GM21528 (cell line): ENCODE data around the gene HSPA12B.
"Not testable (repeated sequence)": the region's sequence is repeated elsewhere in the genome, so short reads cannot be mapped to it uniquely, and the experiment has no call there.

Experiments
- ATAC-seq: cut with Tn5 transposase; IDR thresholded peaks from one replicate; pipeline ENCODE4 v1.9.1; 2021; ENCODE audit warnings: mild to moderate bottlenecking, moderate library complexity; ENCODE audit not compliant: unreplicated experiment, low FRiP score

The HSPA12B gene

GRCh38 chr20:3784216-3784853, 51.9 kb downstream of the HSPA12B start:
- ATAC-seq = no peak

GRCh38 chr20:3784863-3785239, 52.4 kb downstream of the HSPA12B start:
- no peak for ATAC-seq

- no peak for ATAC-seq
These were observed 53.0 kb downstream of the HSPA12B start for GRCh38 chr20:3785240-3786125.

GRCh38 chr20:3786126-3786484, 53.6 kb downstream of the HSPA12B start:
- peak; percentile 10 for ATAC-seq

- ATAC-seq = peak; percentile 71
These were observed 54.3 kb downstream of the HSPA12B start, which contains the start of gene CENPB for GRCh38 chr20:3786665-3787323. Gene CENPB, minus strand, starts transcription at chr20:3786740. Its CDS starts 257 bp downstream, at chr20:3786483.

GRCh38 chr20:3787324-3788014, 55.0 kb downstream of the HSPA12B start:
- no peak for ATAC-seq

GRCh38 chr20:3788685-3789155, 56.2 kb downstream of the HSPA12B start:
- no peak for ATAC-seq

GRCh38 chr20:3789201-3789600, 56.7 kb downstream of the HSPA12B start:
- not testable (repeated sequence) for ATAC-seq

GRCh38 chr20:3794168-3794567, 61.7 kb downstream of the HSPA12B start:
- ATAC-seq = not testable (repeated sequence)

GRCh38 chr20:3794701-3795420, 62.4 kb downstream of the HSPA12B start:
- no peak for ATAC-seq

- peak; percentile 68 for ATAC-seq
These were observed 63.3 kb downstream of the HSPA12B start, which contains the start of gene CDC25B for GRCh38 chr20:3795511-3796468. Gene CDC25B, plus strand, starts transcription at chr20:3796310. Its CDS starts 222 bp downstream, at chr20:3796532.

GRCh38 chr20:3796477-3797225, 64.2 kb downstream of the HSPA12B start:
- ATAC-seq = peak; percentile 2

- no peak for ATAC-seq
These were observed 64.7 kb downstream of the HSPA12B start for GRCh38 chr20:3797226-3797545.

- no peak for ATAC-seq
These were observed 65.3 kb downstream of the HSPA12B start for GRCh38 chr20:3797592-3798372.

- ATAC-seq = no peak
These were observed 65.9 kb downstream of the HSPA12B start for GRCh38 chr20:3798373-3798768.

GRCh38 chr20:3798908-3799248, 66.4 kb downstream of the HSPA12B start:
- ATAC-seq = no peak

- no peak for ATAC-seq
These were observed 67.9 kb downstream of the HSPA12B start for GRCh38 chr20:3800256-3800877.
